CD14-positive monocyte (primary cell): ENCODE results near the gene GIMAP1. TPM values are rescaled to one million over a fixed set of nuclear protein-coding genes. Genes with fewer than 3 reads are reported as not detected.
A peak's percentile ranks its signal among the peaks of the same experiment; 100 is the strongest.

Source experiments
- DNase-seq, 3 donors: peaks; one replicate each; pipeline ENCODE4 v3.0.0-alpha.2; 2011 to 2022
- H2AFZ ChIP-seq: 2 replicates; pipeline ENCODE4 v1.6.0; 2012; ENCODE audit warnings: mild to moderate bottlenecking, low read depth, low read length, inconsistent platforms; ENCODE audit not compliant: insufficient read depth, poor library complexity, severe bottlenecking
- H3K27ac ChIP-seq, 2 donors: 1 replicate in 1 of 2; 2 replicates in 1 of 2; pipeline ENCODE4 v1.5.1; 2012 to 2013; ENCODE audit warnings: low read length in 2 of 2, control low read depth in 1 of 2, inconsistent platforms in 1 of 2, low read depth in 1 of 2, mild to moderate bottlenecking in 1 of 2
- H3K27me3 ChIP-seq, 2 donors: one replicate each; pipeline versions ENCODE4 v1.6.0 to v1.6.1; 2011 to 2013; ENCODE audit warnings: low read length in 2 of 2; ENCODE audit not compliant: control insufficient read depth in 2 of 2, insufficient read depth in 2 of 2
- H3K36me3 ChIP-seq, 2 donors: replicated peaks in 1 of 2; 1 replicate in 1 of 2; 2 replicates in 1 of 2; pipeline versions ENCODE4 v1.5.1 to v1.6.1; 2012 to 2013; ENCODE audit warnings: low read length in 2 of 2, control low read depth in 1 of 2, inconsistent platforms in 1 of 2, mild to moderate bottlenecking in 1 of 2; ENCODE audit not compliant: insufficient read depth in 2 of 2, control insufficient read depth in 1 of 2
- H3K4me1 ChIP-seq, 2 donors: 1 replicate in 1 of 2; 2 replicates in 1 of 2; pipeline versions ENCODE4 v1.5.1 to v1.6.1; 2012 to 2013; ENCODE audit warnings: low read length in 2 of 2, control low read depth in 1 of 2, inconsistent platforms in 1 of 2, mild to moderate bottlenecking in 1 of 2, moderate library complexity in 1 of 2; ENCODE audit not compliant: insufficient read depth in 2 of 2, control insufficient read depth in 1 of 2
- H3K4me2 ChIP-seq: replicated peaks from 2 replicates; pipeline ENCODE3; 2012; ENCODE audit warnings: low read length, moderate library complexity, mild to moderate bottlenecking; ENCODE audit not compliant: poor library complexity, severe bottlenecking; ENCODE audit errors: extremely low read depth
- H3K4me3 ChIP-seq, 3 experiments: fragments of 200-600 bp in 1 of 3; sonication (generic) in 1 of 3; replicated peaks in 1 of 3; 1 replicate in 2 of 3; 2 replicates in 1 of 3; pipeline ENCODE4 v1.5.1; 2011 to 2013; ENCODE audit warnings: low read length in 3 of 3, mild to moderate bottlenecking in 3 of 3, control low read depth in 2 of 3, low read depth in 2 of 3, inconsistent platforms in 1 of 3, moderate library complexity in 1 of 3
- H3K79me2 ChIP-seq: 2 replicates; pipeline ENCODE4 v1.6.0; 2012; ENCODE audit warnings: mild to moderate bottlenecking, control low read depth, inconsistent platforms, low read length, moderate library complexity; ENCODE audit not compliant: insufficient read depth
- H3K9ac ChIP-seq: 2 replicates; pipeline ENCODE4 v1.6.0; 2017; ENCODE audit warnings: low read length, mild to moderate bottlenecking; ENCODE audit not compliant: insufficient read depth, poor library complexity, severe bottlenecking
- H3K9me3 ChIP-seq, 2 donors: replicated peaks in 1 of 2; 1 replicate in 1 of 2; 2 replicates in 1 of 2; pipeline versions ENCODE4 v1.5.1 to v1.6.1; 2012 to 2013; ENCODE audit warnings: low read length in 2 of 2, control low read depth in 1 of 2; ENCODE audit not compliant: control insufficient read depth in 1 of 2, insufficient read depth in 1 of 2
- H4K20me1 ChIP-seq: 2 replicates; pipeline ENCODE4 v1.6.0; 2012; ENCODE audit warnings: mild to moderate bottlenecking, low read length, control low read depth, moderate library complexity; ENCODE audit not compliant: insufficient read depth
- H3K27ac Mint-ChIP-seq, 7 donors: one replicate each; pipeline ENCODE4 v1.8.0; 2020; ENCODE audit warnings: mild to moderate bottlenecking in 7 of 7, mixed read lengths in 7 of 7, moderate library complexity in 6 of 7, inconsistent platforms in 2 of 7
- H3K27me3 Mint-ChIP-seq, 3 donors: one replicate each; pipeline ENCODE4 v1.8.0; 2021 to 2022; ENCODE audit warnings: low read depth in 3 of 3, mild to moderate bottlenecking in 3 of 3, mixed read lengths in 3 of 3, moderate library complexity in 3 of 3, inconsistent platforms in 1 of 3
- H3K36me3 Mint-ChIP-seq, 2 donors: one replicate each; pipeline ENCODE4 v1.8.0; 2020; ENCODE audit warnings: mixed read lengths in 2 of 2, inconsistent platforms in 1 of 2, mild to moderate bottlenecking in 1 of 2
- H3K4me1 Mint-ChIP-seq: one replicate; pipeline ENCODE4 v1.8.0; 2020; ENCODE audit warnings: mild to moderate bottlenecking, mixed read lengths
- H3K4me3 Mint-ChIP-seq, 2 donors: one replicate each; pipeline ENCODE4 v1.8.0; 2020; ENCODE audit warnings: mild to moderate bottlenecking in 2 of 2, mixed read lengths in 2 of 2, moderate library complexity in 1 of 2
- H3K9me3 Mint-ChIP-seq, 7 donors: one replicate each; pipeline ENCODE4 v1.8.0; 2020 to 2022; ENCODE audit warnings: mixed read lengths in 7 of 7, mild to moderate bottlenecking in 6 of 7, moderate library complexity in 6 of 7, inconsistent platforms in 2 of 7
- WGBS: methylation state at CpG from one replicate; pipeline ENCODE4 v1.1.5; 2013; ENCODE audit warnings: missing lambda C conversion rate; ENCODE audit not compliant: insufficient coverage; 5-methylcytosine and 5-hydroxymethylcytosine counted together
- intact Hi-C, 2 donors: fragments of 100-400 bp; cut with micrococcal nuclease; formaldehyde crosslinking; loops; one replicate each; pipeline versions ENCODE4 v1.15.0 to v1.15.1; 2023
- polyA plus RNA-seq, 3 donors: library from polyadenylated mRNA; depleted of rRNA in 1 of 3; unstranded in 2 of 3; stranded (reverse) in 1 of 3; fragments of 300-500 nt in 2 of 3; fragments of >200 nt in 1 of 3; fragmentation: Illumina TruSeq in 2 of 3; gene quantifications; 1 replicate in 2 of 3; 2 replicates in 1 of 3; pipeline ENCODE4 v1.2.3, GENCODE V29; 2012 to 2021
- TF ChIP-seq, protein P1 (sequence below): fragments of 200-600 bp; IDR thresholded peaks from one replicate; pipeline ENCODE4 v1.8.0; 2022; ENCODE audit warnings: antibody characterized with exemption, mild to moderate bottlenecking

Gene GIMAP1
- polyA plus RNA-seq, 3 donors = 10.9 to 19.6 (median 11.4) TPM

DNA sequence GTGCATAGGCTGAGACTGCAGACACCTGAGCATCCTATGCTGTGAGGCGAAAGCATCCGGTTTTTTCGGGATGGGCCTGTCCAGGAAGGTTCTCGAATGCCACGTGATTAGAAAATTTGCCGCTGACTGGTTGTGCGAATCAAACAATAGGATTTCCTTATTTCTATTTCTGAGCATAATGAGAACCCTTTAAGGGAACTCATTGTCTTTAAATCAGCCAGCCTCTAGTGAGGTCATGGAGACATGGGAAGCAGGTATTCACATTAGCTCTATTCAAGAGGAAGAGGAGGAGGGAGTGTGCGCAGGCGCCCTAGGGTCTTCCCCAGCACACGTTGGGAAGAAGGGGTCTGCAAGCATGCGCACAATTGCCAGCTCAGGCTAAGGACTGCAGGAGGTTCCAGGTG, 5.6 kb downstream of the GIMAP1 start:
- Histone ChIP-seq H3K9me3 (no peaks in the 10 kb centered on the region), H3K27ac (no peak overlapping the region), H3K4me2 (peak overlapping the region; percentile 9), H3K36me3 (peaks cover 42 to 63% of the 10 kb centered on the region in 2 donors), H3K4me3 (no peak overlapping the region), H3K79me2 (peaks cover 68% of the 10 kb centered on the region), H3K4me1 (peaks cover 42 to 47% of the 10 kb centered on the region in 2 donors), H4K20me1 (peaks cover 80% of the 10 kb centered on the region), H3K27me3 (no peaks in the 10 kb centered on the region), H3K9ac (peak overlapping the region; percentile 6), H2AFZ (no peak overlapping the region)
- Mint-ChIP-seq H3K4me3 (peak overlapping the region; percentile 34 to 35), H3K9me3 (peaks cover 0 to 5% (median 1%) of the 10 kb centered on the region in 7 donors), H3K27me3 (no peaks in the 10 kb centered on the region), H3K36me3 (peaks cover 62 to 66% of the 10 kb centered on the region in 2 donors), H3K27ac (peak overlapping the region in 4 of 7 donors; percentile 12 to 81 (median 50)), H3K4me1 (peaks cover 62% of the 10 kb centered on the region)
- WGBS = 96% methylated on average over 9 of the region's 11 CpGs
- DNase-seq = no peak
- TF ChIP-seq, protein P1, sequence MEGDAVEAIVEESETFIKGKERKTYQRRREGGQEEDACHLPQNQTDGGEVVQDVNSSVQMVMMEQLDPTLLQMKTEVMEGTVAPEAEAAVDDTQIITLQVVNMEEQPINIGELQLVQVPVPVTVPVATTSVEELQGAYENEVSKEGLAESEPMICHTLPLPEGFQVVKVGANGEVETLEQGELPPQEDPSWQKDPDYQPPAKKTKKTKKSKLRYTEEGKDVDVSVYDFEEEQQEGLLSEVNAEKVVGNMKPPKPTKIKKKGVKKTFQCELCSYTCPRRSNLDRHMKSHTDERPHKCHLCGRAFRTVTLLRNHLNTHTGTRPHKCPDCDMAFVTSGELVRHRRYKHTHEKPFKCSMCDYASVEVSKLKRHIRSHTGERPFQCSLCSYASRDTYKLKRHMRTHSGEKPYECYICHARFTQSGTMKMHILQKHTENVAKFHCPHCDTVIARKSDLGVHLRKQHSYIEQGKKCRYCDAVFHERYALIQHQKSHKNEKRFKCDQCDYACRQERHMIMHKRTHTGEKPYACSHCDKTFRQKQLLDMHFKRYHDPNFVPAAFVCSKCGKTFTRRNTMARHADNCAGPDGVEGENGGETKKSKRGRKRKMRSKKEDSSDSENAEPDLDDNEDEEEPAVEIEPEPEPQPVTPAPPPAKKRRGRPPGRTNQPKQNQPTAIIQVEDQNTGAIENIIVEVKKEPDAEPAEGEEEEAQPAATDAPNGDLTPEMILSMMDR = no peak
- intact Hi-C loops = no loop called here

DNA sequence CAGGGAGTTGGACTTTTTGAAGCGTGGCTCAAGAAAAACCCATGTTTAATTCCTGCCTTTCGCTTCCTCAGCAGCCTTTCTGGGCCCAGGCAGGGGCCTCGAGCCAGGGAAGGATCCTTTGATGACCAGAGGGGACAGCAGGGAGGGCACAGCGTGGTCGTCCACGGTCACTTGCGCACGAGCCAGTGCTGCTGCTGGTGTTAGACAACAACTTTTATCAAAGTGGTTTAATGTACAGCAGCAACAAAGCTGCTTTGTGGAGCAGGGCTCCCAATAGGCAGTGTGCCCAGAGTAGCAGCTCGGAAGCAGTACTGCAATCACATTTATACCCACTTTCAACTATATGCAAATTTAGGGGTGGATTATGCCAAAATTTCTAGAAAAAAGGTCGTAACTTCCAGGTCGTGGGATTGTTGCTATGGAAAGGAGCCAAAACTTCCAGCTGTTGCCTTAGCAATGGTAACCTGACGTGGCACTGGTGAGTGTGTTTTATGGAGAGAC, 6.1 kb downstream of the GIMAP1 start:
- no peak overlapping the region for H2AFZ ChIP-seq
- H3K79me2 ChIP-seq = peaks cover 63% of the 10 kb centered on the region
- WGBS = 97% methylated on average over 8 of the region's 12 CpGs
- peaks cover 62% of the 10 kb centered on the region for H3K4me1 Mint-ChIP-seq
- no peaks in the 10 kb centered on the region for H3K27me3 Mint-ChIP-seq
- peak overlapping the region in 1 of 2 donors; percentile 61 for H3K4me3 Mint-ChIP-seq
- no peak for DNase-seq
- H3K9me3 Mint-ChIP-seq = peaks cover under 1 to 7% (median 2%) of the 10 kb centered on the region in 7 donors
- H3K36me3 Mint-ChIP-seq = peaks cover 62 to 66% of the 10 kb centered on the region in 2 donors
- H3K4me2 ChIP-seq = peak overlapping the region; percentile 12
- H3K27me3 ChIP-seq = no peaks in the 10 kb centered on the region
- peaks cover 42 to 47% of the 10 kb centered on the region in 2 donors for H3K4me1 ChIP-seq
- H3K36me3 ChIP-seq = peaks cover 42 to 63% of the 10 kb centered on the region in 2 donors
- peak overlapping the region; percentile 1 to 57 for H3K27ac ChIP-seq
- H4K20me1 ChIP-seq = peaks cover 80% of the 10 kb centered on the region
- peak overlapping the region in 5 of 7 donors; percentile 10 to 81 (median 53) for H3K27ac Mint-ChIP-seq
- TF ChIP-seq, protein P1 = no peak
- H3K4me3 ChIP-seq = no peak overlapping the region
- peak overlapping the region; percentile 6 for H3K9ac ChIP-seq
- intact Hi-C loops = no loop called here
- H3K9me3 ChIP-seq = no peaks in the 10 kb centered on the region
